HG02943 (cell line): Measurements from ENCODE around the gene IL1RAPL2.

Source experiments
- ATAC-seq: cut with Tn5 transposase; IDR thresholded peaks from one replicate; pipeline ENCODE4 v1.9.1; 2021; ENCODE audit warnings: mild to moderate bottlenecking, low read depth, moderate library complexity; ENCODE audit not compliant: unreplicated experiment

The IL1RAPL2 gene

GRCh38 chrX:105347373-105347772, 781.4 kb downstream of the IL1RAPL2 start:
- ATAC-seq, result no peak

- no peak for ATAC-seq
Measured at GRCh38 chrX:105349476-105349875, 783.5 kb downstream of the IL1RAPL2 start.

GRCh38 chrX:105375816-105376215, 809.8 kb downstream of the IL1RAPL2 start:
- ATAC-seq, result no peak

DNA sequence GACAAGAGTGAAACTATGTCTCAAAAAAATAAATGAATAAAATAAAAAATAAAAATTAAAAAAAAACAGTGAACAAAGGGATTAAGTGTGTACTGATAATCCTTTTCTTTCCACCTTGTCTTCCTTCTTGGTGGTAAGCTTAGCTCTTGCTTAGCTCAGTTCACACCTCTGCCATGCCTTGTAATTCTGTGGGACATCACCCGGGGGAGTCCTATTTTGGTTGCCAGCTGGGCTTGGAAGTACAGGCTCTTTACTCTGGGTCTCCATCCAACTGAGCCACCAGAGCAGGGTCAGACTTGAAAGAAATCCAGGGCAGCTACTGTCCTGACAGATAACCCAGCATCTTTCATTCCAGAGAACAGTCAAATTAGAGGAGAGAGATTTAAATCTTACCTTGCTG, 858.7 kb downstream of the IL1RAPL2 start:
- ATAC-seq, result no peak

- no peak for ATAC-seq
Measured at GRCh38 chrX:105451401-105451800, 885.4 kb downstream of the IL1RAPL2 start.

DNA sequence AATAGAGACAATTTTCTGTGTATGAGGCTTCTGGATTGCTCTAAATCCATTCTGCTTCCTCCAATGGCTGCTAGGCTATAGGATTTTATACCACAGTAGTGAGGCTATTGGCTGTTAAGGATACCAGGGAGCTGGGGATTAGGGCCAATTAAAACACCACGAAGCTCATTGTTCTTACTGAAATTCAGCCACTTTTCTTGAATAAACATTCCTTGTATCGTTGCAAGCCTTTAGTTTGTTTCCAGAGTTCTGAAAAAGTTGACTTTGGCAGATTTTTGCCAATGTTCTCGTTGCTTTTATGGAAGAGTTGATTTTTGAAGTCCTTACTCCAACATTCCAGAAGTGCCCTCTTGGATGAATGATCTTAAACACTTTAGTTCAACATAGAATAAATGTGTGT, 892.8 kb downstream of the IL1RAPL2 start:
- no peak for ATAC-seq

DNA sequence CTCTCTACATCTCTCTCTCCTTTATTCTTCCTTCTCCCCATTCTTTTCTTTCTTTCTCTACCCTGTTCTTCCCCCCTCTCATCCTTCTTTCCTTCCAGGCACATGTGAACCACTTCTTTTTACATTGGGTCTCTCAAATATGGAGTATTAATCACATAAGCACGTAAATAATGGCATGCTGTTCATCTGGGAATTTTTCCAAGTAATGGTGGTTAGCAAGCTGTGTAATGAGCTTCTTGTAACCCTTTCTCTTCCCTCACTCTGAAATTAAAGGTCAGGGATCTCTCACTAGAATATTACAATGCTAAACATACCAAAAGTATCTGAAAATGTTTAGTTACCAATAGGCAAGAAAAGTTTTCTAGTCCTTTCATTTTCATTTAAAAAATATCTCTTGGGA, 894.4 kb downstream of the IL1RAPL2 start:
- no peak for ATAC-seq

- no peak for ATAC-seq
Measured at GRCh38 chrX:105461016-105461415, 895.0 kb downstream of the IL1RAPL2 start.

DNA sequence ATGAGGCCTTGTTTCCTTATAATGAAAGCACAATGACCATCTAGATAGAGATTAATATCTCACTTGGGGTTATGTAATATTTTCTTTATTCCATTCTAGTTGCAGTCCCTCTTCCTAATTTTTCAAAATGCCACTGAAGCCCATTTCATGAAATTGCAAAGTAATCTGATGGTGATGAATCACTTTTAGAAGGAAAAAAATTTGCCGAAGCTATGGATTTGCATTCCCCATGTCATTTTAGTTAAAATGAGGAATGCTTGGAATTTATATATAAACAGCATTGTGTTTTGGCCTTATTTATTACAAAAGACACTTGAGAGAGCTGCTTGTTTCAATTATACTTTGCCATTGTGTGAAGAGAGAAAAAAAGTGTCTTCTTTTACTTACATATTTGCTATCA, 896.2 kb downstream of the IL1RAPL2 start:
- ATAC-seq, result no peak

GRCh38 chrX:105463473-105463872, 897.5 kb downstream of the IL1RAPL2 start:
- no peak for ATAC-seq

DNA sequence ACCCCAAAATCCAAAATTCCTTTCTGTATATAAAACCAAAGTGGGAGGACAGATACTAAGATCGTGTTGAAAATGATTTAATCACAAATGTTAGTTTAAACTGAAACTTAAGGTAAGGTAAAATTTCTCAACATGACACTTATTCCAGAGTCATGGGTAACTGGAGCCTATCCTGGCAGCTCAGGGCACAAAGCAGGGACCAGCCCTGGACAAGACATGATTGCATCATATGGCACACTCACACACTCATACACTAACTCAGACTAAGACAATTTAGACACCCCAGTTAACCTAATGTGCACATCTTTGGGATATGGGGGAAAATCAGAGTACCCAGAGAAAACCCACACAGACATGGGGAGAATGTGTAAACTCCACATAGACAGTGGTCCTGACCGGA, 898.6 kb downstream of the IL1RAPL2 start:
- no peak for ATAC-seq

DNA sequence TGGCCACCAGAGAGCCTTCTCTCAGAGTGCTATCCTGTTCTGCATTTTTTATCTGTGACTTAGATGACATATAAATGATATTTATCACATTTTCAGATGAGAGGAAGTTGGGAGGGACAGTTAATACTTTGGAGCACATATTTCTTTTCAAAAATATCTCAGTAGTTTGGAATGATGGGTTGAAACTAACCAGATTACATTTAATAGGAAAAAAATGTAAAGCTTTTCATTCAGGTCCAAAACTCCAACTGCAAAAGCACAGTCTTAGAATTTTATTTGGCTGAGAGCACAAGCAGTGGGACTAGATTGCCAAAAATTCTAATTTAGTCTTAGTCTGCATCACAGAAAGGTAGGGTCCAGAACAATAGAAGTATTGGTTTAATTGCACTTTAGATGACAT, 902.7 kb downstream of the IL1RAPL2 start:
- no peak for ATAC-seq

- no peak for ATAC-seq
Measured at GRCh38 chrX:105471597-105471996, 905.6 kb downstream of the IL1RAPL2 start.

DNA sequence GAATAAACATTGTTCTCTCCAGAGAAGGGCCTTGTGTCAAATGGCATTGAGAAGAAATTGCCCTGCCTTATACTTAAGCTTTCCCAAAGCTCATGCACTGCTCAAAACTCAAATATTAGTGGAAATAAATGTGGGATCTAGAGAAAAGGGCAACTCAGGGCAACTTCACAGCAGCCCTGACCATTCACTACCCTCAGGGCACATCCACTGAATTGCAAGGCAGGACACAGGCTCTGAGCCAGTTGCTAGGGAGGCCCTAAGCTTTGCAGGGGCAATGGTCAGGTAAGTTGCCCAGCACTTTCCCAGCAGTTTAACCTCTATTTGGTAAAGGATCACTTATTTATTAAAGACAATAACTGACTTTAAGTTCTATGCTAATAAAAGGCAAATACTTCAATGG, 909.8 kb downstream of the IL1RAPL2 start:
- ATAC-seq, result no peak

DNA sequence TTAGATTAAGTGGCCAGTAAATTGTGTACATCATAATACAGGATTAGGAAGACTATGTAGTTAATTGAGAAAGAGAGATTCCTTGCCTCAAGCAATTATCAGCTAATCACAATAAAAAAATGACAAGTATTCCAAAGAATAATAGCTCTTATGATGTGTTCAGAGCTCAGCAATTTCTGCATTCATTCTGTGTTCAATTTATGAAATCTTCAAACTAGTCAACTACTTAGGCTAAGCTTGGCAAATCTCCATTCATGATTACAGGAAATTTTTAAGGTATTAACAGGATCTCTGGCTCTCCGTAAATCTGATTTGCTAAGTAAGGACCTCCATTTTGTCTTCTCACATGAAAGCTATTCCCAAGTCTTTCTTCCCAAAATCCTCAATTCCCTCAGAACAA, 911.4 kb downstream of the IL1RAPL2 start:
- no peak for ATAC-seq

DNA sequence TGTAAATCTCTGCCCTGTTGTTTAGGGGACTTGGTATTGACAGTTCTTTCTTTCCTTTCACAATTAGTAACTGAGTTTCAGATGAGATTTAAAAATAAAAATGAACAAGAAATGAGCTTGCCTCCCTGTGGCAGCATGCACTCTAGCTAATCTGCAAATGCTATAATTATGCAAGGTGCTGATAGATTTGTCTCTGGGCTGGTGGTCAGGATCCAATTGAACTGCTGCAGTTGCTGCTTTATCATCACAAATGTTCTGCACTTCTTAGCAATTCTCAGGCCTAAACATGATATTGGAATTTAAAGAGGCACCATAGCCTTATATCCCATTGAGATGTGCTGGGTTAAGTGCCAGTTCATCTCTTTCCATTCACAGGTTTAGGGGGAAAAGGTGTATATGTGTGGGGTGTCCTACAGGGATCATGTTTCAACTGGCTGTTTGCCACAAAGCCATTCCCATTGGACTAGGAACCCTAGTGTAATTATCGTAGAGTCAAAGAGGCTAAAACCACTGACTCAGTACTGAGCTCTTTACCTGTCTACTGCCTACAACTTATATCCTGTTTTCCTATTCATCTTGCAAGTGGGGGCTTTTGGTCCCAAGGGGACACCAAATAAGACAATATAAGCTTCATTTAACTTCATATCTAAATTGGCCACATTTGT, 914.8 kb downstream of the IL1RAPL2 start:
- no peak for ATAC-seq

DNA sequence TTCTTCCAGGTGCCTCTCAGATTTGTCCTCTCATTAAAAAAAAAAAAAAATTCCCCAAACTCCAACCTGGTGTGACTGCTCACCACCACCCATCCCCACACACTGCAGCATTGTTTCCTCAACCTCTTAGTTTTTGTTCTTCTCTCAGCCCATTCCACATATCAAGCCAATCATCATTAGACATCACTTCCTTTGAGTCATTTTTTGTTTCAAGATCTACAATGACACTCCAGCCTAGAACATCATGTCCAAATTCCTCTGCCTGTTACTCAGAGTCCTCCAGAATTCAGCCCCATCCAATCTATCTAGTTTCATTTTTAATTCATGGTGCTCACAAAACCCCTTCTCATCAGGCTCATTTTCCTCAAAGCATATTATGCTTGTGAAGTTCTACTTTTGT, 917.0 kb downstream of the IL1RAPL2 start:
- ATAC-seq, result no peak

GRCh38 chrX:105488716-105489115, 922.7 kb downstream of the IL1RAPL2 start:
- ATAC-seq, result no peak

GRCh38 chrX:105495376-105495775, 929.4 kb downstream of the IL1RAPL2 start:
- ATAC-seq, result no peak

- ATAC-seq, result no peak
Measured at GRCh38 chrX:105502336-105502735, 936.3 kb downstream of the IL1RAPL2 start.

- ATAC-seq, result no peak
Measured at GRCh38 chrX:105515561-105515960, 949.6 kb downstream of the IL1RAPL2 start.

GRCh38 chrX:105526431-105526830, 960.4 kb downstream of the IL1RAPL2 start:
- ATAC-seq, result no peak

DNA sequence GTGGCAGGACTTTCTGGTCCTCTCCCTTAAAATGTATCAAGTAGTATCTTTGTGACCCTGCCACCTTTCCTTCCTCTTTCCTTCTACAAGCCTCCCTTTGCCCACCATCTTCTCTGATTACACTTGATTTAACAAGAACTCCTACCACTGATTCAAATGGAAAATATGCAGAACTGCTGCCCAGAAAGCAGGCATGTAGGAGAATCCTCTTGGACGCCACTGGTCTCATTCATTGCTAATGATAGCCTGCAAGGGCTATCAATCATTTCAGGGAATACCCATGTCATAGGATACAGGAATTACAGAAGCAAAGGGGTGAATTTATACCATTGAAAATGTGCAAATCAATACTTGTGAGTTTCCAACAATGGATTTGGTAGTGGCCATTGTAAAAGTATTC, 961.8 kb downstream of the IL1RAPL2 start:
- ATAC-seq, result no peak
